Lung (tissue), 12 donors: ENCODE results near the gene TSC22D2. TPM values are rescaled to one million over a fixed set of nuclear protein-coding genes. Genes with fewer than 3 reads are reported as not detected.

Experiments used
- ATAC-seq: fragments of 200-7000 bp; cut with Tn5 transposase; one replicate; pipeline ENCODE4 v1.9.1; 2020; ENCODE audit warnings: moderate number of reproducible peaks; ENCODE audit not compliant: insufficient read depth, low FRiP score
- DNase-seq, 3 donors: peaks; one replicate each; pipeline ENCODE4 v3.0.0-alpha.2; 2013 to 2017
- H3K27ac ChIP-seq, 2 donors: one replicate each; pipeline ENCODE4 v1.5.1; 2013; ENCODE audit warnings: mild to moderate bottlenecking in 2 of 2, moderate library complexity in 2 of 2, control low read depth in 1 of 2, inconsistent platforms in 1 of 2, low read depth in 1 of 2, low read length in 1 of 2
- H3K27me3 ChIP-seq, 3 donors: one replicate each; pipeline ENCODE4 v1.5.1; 2013; ENCODE audit warnings: low read length in 2 of 3; ENCODE audit not compliant: control insufficient read depth in 3 of 3, insufficient read depth in 3 of 3
- H3K36me3 ChIP-seq, 4 donors: one replicate each; pipeline ENCODE4 v1.5.1; 2013; ENCODE audit warnings: low read length in 4 of 4, mild to moderate bottlenecking in 1 of 4, moderate library complexity in 1 of 4; ENCODE audit not compliant: control insufficient read depth in 4 of 4, insufficient read depth in 4 of 4
- H3K4me1 ChIP-seq, 5 donors: one replicate each; pipeline ENCODE4 v1.5.1; 2013; ENCODE audit warnings: low read length in 5 of 5, mild to moderate bottlenecking in 2 of 5, moderate library complexity in 1 of 5; ENCODE audit not compliant: control insufficient read depth in 5 of 5, insufficient read depth in 5 of 5
- H3K4me3 ChIP-seq: one replicate; pipeline ENCODE4 v1.5.1; 2013; ENCODE audit warnings: mild to moderate bottlenecking, control low read depth, moderate library complexity
- H3K9ac ChIP-seq, 2 donors: one replicate each; pipeline ENCODE4 v1.5.1; 2013; ENCODE audit warnings: low read length in 2 of 2, control low read depth in 1 of 2; ENCODE audit not compliant: insufficient read depth in 1 of 2
- H3K9me3 ChIP-seq, 4 donors: one replicate each; pipeline ENCODE4 v1.5.1; 2013; ENCODE audit warnings: low read length in 3 of 4, mild to moderate bottlenecking in 1 of 4, moderate library complexity in 1 of 4; ENCODE audit not compliant: control insufficient read depth in 4 of 4, insufficient read depth in 3 of 4
- WGBS, 2 donors: extraction: QIAGEN DNeasy Blood & Tissue Kit; methylation state at CpG; one replicate each; pipeline ENCODE4 v1.1.7; 2013; 5-methylcytosine and 5-hydroxymethylcytosine counted together
- polyA plus RNA-seq, 2 donors: library from polyadenylated mRNA; stranded (reverse); fragments of 200-250 nt; gene quantifications; one replicate each; pipeline ENCODE4 v1.2.1, GENCODE V29; 2013
- total RNA-seq, 2 donors: library from RNA; depleted of rRNA in 1 of 2; stranded (reverse); fragments of >200 nt in 1 of 2; gene quantifications; one replicate each; pipeline ENCODE4 v1.2.1, GENCODE V29; 2014 to 2021
- TF ChIP-seq, protein P1 (sequence below): IDR thresholded peaks from 2 replicates; pipeline ENCODE4 v1.5.1; 2012; ENCODE audit warnings: mild to moderate bottlenecking; ENCODE audit errors: control extremely low read depth, extremely low read depth
- donor health status: control.
- donor health status: control.
- donor health status: Bipolar disorder and iron deficiency.
- donor health status: healthy.
- donor health status: DM: yes; HTN: yes; CAD: no.

The TSC22D2 gene
- total and polyA plus RNA-seq, 4 donors, result 8.8 to 57.7 (median 18.7) TPM

DNA sequence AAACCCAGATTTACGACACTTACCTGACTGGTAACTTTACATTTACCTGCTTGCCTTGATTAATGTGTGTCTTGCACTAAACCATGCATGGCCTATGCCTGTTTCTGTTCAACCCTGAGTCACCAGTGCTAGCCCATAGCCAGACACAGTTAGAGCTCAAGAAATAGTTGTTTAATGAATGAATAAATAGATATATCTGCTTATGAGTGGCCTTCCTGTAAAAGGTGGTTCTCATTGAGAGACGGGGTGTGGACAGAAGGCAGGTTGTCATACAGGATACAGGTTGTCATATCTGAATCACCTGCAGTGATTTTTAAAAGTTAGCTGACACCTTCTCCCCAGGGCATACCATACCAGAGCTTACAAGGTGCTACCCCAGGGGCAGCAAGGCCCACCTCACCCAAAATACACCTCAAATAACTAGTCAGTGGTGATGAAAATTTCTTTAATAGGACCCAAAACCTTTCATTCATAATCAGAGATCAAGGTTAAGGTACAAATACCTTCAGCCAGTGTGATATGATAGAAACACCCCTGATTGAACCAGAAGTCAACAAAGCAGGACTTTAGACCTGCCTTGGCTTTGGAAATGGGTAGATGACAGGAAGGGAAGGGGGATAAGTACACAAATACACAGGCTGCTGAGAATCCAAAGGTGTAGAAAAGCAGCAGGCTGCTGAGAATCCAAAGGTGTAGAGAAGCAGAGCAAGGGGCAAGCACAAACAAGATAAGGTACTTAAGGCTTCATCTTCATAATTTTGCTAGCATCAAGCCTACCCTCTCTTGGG, 45.4 kb upstream of the TSC22D2 start:
- Histone ChIP-seq H3K36me3 (peaks cover 0 to 3% (median 0%) of the 10 kb centered on the region in 4 donors), H3K27ac (no peak overlapping the region), H3K4me3 (no peak overlapping the region), H3K9me3 (no peaks in the 10 kb centered on the region), H3K4me1 (peaks cover 0 to 5% (median 0%) of the 10 kb centered on the region in 5 donors), H3K9ac (no peak overlapping the region), H3K27me3 (no peaks in the 10 kb centered on the region)
- no peak for ATAC-seq
- no peak for DNase-seq
- TF ChIP-seq, protein P1, sequence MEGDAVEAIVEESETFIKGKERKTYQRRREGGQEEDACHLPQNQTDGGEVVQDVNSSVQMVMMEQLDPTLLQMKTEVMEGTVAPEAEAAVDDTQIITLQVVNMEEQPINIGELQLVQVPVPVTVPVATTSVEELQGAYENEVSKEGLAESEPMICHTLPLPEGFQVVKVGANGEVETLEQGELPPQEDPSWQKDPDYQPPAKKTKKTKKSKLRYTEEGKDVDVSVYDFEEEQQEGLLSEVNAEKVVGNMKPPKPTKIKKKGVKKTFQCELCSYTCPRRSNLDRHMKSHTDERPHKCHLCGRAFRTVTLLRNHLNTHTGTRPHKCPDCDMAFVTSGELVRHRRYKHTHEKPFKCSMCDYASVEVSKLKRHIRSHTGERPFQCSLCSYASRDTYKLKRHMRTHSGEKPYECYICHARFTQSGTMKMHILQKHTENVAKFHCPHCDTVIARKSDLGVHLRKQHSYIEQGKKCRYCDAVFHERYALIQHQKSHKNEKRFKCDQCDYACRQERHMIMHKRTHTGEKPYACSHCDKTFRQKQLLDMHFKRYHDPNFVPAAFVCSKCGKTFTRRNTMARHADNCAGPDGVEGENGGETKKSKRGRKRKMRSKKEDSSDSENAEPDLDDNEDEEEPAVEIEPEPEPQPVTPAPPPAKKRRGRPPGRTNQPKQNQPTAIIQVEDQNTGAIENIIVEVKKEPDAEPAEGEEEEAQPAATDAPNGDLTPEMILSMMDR, result no peak
- 94 to 96% methylated on average over 2 of the region's 2 CpGs for WGBS, 2 donors

GRCh38 chr3:150363420-150363819, 44.7 kb upstream of the TSC22D2 start:
- H3K9me3 ChIP-seq, result peaks cover 0 to 1% (median 0%) of the 10 kb centered on the region in 4 donors
- no peak overlapping the region for H3K4me3 ChIP-seq
- H3K4me1 ChIP-seq, result peaks cover 0 to 10% (median 0%) of the 10 kb centered on the region in 5 donors
- no peaks in the 10 kb centered on the region for H3K27me3 ChIP-seq
- peaks cover 0 to 3% (median 0%) of the 10 kb centered on the region in 4 donors for H3K36me3 ChIP-seq
- no peak overlapping the region for H3K27ac ChIP-seq
- TF ChIP-seq, protein P1, result no peak
- 90 to 95% methylated on average over 2 of the region's 2 CpGs for WGBS, 2 donors
- DNase-seq (no peak), ATAC-seq (no peak)
- no peak overlapping the region for H3K9ac ChIP-seq

DNA sequence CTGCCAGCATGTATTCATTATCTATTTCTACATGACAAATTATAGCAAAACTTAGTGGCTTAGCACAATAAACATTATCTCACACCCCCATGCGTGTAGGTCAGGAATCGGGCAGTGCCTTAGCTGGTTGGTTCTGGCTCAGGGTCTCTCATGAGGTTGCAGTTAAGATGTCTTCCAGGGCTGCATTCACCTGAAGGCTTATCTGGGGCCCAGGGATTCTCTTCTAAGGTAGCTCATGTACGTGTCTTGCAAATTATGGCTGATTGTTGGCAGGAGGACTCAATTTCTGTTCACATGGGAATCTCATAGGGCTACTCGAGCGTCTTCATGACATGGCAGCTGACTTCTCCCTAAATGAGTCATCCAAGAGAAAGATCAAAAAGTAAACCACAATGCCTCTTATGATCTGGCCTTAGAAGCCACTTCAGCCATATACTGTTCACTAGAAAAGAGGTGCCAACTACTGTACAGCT, 42.9 kb upstream of the TSC22D2 start:
- WGBS, 2 donors, result 76 to 79% methylated on average over 5 of the region's 5 CpGs
- Histone ChIP-seq H3K27ac (no peak overlapping the region), H3K4me1 (peaks cover 0 to 15% (median 0%) of the 10 kb centered on the region in 5 donors), H3K36me3 (peaks cover 0 to 3% (median 0%) of the 10 kb centered on the region in 4 donors), H3K9ac (no peak overlapping the region), H3K9me3 (peaks cover 0 to 1% (median 0%) of the 10 kb centered on the region in 4 donors), H3K27me3 (no peaks in the 10 kb centered on the region), H3K4me3 (no peak overlapping the region)
- TF ChIP-seq, protein P1, result no peak
- no peak for DNase-seq
- ATAC-seq, result no peak
